HG03095 (cell line): ENCODE results near the gene ATP5F1B.
"Not testable (repeated sequence)": the region's sequence is repeated elsewhere in the genome, so short reads cannot be mapped to it uniquely, and the experiment has no call there.

Experiments
- ATAC-seq: cut with Tn5 transposase; IDR thresholded peaks from one replicate; pipeline ENCODE4 v1.9.1; 2021; ENCODE audit warnings: moderate library complexity; ENCODE audit not compliant: unreplicated experiment

The ATP5F1B gene

DNA sequence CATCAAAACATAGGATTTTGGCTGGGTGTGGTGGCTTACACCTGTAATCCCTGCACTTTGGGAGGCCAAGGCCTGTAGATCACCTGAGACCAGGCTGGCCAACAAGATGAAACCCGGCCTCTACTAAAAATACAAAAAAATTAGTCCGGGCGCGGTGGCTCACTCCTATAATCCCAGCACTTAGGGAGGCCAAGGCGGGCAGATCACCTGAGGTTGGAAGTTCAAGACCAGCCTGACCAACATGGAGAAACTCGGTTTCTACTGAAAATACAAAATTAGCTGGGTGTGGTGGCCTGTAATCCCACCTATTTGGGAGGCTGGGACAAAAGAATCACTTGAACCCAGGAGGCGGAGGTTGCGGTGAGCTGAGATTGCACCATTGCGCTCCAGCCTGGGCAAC, 2.2 kb upstream of the ATP5F1B start:
- ATAC-seq: not testable (repeated sequence)

DNA sequence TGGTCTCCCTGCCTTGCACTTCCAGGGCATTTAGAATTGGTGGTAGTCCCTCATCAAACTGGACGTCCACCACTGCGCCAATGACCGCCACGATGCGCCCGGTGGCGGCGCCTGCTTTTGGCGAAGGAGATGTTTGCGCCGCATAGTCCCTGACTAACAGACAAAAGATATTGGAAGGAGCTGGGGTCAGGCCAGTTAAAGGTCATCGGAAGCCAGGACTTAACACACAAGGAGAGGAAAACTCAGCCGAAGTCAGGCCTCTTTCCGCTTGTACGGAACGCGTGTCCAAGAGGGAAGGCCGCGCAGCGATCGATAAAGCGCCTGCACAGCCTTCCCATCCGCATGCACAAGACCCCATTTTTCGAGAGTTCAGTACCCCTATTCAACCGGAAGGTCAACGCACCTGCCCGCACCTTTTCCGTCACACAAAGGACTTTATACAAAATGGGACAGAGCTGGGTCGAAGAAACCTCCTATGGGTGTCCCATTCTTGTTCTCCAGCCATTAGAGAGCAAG, 525 bp downstream of the ATP5F1B start:
- no peak for ATAC-seq

DNA sequence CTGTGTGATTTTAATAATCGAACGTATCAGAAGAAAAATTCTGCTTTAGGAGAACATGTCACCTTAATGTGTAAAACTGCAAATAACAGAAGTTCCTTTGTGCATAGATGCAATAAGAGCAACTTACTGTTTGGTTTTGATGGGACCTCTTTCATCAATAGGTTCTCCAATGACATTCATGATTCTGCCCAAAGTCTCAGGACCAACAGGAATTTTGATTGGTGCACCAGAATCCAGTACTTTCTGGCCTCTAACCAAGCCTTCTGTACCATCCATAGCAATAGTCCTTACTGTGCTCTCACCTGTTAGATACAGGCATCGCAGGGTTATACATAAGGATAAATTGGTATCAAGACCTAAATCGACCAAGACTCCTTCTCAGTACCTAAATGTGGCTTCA, 1.1 kb downstream of the ATP5F1B start:
- ATAC-seq: no peak

DNA sequence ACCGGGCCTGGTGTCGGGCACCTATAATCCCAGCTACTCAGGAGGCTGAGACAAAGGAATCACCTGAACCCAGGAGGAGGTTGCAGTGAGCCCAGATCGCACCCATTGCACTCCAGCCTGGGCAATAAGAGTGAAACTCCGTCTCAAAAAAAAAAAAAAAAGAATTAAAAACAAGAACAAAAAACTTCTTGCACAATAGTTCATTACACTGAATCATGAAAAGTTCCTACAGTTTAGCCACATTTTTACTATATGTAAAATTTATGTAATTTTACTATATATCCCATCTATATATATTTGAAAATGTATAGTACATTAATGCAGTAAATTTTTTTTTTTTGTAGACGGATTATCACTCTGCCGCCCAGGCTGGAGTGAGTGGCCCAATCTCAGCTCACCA, 4.6 kb downstream of the ATP5F1B start:
- ATAC-seq: no peak

DNA sequence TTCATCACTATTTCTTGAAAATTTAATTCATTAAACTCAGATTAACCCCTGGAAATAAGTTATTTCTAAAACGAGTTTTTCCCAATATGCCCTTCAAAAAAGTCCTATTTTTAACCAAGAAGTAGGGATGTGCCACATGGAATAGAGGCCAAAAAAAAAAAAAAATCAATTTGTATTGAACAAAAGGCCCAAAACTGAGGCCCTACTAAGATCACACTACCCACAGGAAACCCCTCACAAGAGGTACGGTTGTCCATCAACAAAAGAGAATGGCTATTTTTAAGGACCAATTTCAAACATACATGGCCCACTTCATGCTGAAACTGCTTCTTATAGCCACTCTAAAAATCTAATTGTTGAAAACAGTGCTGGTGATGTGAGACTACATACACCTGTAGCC, 8.2 kb downstream of the ATP5F1B start:
- ATAC-seq: no peak

DNA sequence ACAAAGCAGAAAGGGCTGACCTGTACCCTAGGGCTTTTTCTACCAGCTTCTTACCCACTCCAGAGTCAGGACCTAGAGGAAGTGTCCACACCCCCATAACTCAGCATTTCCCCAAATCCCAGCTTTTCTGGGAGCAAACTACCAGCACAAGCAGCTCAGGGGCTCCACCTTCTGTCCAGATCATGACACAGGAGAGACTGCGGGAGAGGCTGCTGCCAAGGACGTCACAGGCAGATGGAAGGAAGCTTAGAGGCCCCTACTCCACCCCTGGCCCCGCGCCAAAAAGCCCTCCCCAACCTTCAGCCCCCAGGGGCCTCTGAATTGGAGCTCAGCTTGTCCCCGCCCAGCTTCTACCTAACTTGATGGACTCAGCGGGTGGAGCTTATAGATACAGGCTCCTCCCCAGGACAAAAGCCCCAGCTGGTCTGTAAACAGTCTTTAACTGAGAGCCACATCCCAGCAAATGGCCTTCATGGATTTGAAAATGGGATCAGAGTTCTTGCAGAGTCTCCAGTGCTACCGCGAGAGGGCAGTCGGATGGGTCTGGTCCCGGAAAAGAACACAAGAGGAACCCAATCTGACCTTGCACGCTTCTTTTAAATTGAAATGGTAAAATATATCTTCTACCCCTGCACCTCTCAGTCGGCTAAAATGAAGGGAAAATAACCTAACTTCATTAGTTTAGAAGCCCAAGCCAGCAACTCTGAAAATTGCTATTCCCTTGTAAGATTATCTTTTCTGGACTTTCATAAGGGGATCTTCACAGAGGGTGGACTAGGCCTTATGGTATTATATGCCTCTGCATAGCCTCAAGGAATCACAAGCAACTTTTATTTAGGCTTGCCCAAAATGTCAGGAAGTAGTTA, 8.9 kb downstream of the ATP5F1B start:
- peak; percentile 42 for ATAC-seq

DNA sequence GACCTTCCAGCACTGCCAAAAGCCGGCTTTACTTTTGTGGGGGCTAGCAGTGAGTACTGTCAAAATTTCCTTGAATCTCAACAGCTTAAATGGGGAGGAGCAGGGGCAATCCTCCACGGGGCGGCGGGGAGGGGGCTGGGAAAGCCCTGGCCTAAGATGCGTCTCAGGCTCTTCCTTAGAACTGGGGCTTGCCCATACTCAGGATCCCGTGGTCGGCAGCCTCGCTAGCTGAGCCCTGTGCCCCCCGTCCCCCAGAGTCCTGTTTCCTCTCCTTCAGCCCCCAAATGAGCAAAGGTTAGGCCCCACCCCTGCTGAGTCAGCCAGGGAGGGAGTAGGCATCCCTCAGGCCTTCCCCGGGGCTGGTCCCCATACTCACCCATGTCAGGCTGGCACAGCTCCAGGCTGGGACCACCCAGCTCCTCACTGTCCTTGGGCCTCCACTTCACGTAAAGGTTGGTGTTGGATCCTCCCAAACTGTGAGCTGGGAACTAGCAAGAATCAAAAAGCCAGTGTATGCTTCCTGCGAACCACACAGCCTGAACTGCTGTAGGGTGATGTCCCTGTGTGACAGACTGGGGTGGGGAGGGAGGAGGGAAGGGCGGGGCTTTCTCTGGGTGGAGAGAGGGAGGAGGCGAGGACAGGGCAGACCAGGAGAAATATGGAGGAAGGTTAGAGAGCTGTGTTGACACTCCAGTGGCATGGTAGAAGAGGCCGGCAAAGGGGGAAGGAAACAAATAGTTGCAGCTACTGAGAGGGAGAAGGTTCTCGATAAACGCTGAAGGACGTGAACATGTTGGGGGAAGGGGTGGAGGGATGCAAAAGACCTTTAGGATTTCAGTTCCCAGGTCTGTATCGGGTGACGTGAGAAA, 9.7 kb downstream of the ATP5F1B start:
- ATAC-seq: peak; percentile 46

DNA sequence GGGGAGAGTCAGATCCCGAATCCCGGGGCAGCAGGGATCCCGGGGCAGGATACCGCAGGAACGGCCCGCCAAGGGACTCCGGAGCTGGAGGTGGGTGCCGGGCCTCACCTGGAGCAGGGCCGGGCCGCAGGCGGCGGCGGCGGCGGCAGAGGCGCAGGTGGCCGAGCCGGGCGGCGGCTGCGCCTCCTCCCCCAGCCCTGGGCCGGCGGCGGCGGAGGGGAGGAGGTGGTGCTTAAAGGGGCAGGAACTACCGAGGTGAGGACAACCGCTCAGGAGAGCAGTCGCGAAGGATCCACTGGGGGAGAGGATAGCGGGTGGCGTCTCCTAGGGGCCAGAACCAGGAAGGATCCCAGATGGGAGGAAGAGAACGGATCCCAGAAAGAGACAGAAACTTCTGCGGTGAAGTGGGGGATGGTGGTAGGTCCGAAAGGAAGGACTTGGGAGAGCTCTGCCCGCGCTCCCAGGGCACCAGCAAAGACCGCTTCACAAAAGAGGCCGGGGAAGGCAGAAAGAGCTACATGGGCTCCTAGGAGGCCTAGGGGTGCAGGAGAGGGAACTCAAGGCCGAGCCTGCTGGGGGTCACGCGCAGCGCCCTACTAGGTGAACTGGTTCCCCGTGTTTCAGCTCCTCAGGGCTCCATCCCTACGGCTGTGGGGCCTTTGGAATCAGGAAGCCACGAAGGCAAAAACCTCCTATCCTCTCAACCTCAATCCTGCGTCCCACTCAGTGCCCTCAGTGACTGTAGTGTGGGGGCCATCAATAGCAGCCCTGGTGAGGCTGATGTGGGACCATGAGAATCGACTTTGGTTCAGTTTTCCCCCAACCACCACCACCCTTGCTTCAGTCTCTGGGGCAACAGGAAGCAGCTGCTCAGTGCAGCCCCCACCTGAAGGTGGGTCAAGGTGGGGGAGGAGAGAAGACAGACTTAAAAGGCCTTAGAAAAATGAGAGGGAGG, 10.7 kb downstream of the ATP5F1B start:
- ATAC-seq: peak; percentile 20

DNA sequence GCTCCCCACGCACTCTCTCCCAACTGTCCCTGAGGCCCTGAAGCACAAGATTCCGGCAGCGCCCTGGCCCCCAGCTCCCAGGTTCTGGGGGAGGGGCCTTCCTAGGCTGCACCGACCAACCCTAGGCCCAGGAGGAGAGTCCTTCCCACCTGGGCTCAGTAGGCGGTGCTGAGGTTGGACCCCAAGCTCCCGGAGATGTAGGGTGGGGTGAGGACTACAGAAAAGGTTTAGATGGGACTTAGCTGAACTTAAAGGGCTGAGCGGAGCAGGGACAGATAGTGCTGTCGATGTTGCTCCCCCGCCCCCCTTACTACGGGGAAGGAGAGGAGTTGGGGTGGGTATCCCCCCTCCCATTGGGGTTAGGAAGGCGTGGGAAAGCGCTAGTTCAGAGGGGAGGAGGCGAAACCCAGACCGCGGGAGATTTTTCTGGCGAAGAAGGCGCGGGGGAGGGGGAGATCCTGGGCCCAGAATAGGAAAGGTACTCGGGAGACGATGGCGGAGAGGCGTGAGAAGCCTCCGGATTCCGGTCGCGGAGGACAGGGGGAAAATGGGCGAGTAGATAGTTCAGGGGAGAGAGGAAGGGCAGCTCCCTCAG, 11.4 kb downstream of the ATP5F1B start:
- ATAC-seq: no peak

DNA sequence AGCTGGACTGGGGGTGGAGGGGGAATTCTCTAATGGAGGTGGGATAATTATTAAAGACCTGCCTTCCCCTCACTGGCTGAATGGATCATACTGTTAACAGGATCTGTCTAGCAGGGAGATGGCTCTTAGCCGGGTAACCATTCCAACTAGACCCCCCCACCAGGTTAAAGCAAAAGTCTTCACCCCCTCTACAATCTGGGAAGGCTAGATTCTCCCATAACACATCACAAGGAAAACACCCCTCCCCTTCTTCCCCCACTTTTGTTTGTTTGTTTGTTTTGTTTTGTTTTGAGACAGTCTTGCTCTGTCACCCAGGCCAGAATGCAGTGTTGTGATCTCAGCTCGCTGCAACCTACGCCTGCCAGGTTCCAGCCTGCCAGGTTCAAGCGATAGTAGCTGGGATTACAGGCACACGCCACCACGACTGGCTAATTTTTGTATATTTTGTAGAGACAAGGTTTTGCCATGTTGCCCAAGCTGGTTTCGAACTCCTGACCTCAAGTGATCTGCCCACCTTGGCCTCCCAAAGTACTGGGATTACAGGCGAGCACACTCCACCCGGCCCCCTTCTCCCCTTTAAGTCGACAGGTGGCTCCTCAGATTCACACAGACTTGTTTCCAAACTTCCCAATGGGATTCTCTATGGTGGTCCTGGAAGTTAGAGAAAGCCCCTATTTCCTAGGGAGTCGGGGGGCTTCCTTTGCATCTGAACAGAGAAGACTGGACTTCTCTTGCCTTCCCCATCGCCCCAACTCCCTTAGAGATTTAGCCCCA, 12.1 kb downstream of the ATP5F1B start:
- ATAC-seq: no peak

DNA sequence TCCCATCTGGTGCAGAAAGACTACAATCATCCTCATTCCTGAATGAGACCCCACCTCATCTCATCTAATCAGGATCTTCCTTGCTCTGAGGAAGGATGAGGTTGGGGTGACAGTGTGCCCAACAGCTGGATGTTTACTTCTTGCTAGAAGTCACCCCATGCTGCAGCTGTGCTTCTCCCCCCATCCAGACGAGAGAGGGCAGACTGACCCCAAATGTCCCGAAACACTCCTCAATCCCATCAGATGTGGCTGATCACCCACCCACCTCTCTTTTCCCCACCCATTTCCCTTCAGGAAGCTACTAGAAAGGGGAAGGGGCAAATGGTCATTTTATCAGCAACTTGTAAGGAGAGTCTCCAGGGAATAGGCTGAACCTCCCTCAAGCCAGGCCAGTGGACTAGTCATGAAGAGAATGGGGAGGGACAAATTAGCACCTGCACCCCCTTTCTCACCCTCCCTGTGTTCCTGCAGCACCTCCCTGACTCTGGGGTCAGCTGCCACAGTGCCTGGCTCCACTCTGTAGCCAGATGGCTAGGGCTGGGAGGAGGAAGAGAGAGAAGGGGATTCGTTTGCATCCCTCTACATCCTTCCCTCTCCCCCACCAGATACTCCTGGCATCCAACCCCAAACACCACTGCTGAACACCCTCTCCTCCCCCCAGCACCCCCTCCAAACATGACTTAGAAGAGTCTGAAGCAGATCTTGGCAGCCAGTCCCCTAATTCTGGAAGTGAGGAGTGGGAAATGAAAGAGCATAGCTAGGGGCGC, 12.9 kb downstream of the ATP5F1B start:
- no peak for ATAC-seq

DNA sequence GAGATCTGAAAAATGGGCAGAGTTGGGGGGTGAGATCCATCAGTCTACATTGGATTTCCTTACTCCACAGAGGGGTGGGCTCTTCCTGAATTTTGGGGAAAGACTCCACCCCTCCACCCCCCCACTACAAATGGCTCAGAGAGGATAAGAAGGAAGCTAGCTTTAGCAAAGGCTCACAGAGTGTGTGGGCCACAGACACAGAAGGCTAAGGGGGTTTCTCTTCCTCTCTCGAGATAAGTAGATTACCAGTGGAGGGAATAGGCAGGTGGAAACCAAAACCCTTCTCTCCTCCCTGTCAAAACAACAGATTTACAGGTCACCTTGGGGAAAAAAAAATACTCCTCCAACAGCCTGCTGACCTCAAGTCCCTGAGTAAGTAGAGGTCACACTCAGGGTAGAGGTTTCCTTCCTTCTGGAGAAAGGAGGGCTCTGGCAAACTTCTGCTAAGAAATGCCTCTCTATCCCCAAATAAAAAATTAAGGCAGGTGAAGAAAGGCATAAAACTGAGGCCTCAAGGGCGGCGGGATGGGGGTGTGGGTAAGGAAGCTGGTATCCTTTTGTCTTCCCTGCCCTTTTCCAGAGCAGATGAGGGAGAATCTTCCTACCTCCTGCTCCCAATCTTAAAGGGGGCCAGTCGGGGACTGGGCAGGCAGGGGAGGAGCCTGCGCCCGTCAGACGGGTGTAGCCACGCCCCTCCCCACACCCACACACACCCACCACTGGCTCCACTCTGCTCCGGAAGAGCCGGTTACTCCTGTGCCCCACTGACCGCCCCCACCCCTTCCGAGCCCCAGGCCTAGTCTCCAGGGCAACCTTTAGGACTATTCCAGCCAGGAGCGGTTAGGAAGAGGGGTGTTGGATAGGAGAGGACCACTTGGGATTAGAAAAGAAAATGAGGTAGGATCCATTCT, 13.7 kb downstream of the ATP5F1B start:
- ATAC-seq: no peak

DNA sequence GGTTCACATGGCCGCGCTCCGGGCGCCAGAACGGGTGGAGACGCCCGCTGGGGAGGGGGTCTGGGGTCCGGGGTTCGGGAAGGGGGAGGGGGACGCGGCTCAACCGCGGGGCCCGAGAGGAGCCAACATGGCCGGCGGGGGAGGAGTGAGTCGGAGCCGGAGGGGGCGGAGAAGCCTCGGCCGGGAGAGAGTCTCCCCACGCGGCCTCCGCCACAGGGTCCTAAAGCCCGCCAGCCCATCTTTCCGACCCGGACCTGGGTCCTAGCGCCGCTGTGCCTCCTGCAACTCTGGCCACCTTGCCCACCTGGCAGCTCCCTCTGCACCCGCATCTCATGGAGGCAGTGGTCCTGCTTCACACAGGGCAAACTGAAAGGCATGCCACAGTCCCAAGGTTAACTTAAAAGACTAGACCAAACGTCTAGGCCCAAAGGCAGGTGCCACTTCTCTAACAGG, 15.6 kb downstream of the ATP5F1B start, which contains the start of gene BAZ2A:
Gene BAZ2A, minus strand, starts transcription at position 147 of the 453 bp plus-strand sequence. CDS start 12,796 bp downstream, outside the sequence.
- peak; percentile 53 for ATAC-seq

DNA sequence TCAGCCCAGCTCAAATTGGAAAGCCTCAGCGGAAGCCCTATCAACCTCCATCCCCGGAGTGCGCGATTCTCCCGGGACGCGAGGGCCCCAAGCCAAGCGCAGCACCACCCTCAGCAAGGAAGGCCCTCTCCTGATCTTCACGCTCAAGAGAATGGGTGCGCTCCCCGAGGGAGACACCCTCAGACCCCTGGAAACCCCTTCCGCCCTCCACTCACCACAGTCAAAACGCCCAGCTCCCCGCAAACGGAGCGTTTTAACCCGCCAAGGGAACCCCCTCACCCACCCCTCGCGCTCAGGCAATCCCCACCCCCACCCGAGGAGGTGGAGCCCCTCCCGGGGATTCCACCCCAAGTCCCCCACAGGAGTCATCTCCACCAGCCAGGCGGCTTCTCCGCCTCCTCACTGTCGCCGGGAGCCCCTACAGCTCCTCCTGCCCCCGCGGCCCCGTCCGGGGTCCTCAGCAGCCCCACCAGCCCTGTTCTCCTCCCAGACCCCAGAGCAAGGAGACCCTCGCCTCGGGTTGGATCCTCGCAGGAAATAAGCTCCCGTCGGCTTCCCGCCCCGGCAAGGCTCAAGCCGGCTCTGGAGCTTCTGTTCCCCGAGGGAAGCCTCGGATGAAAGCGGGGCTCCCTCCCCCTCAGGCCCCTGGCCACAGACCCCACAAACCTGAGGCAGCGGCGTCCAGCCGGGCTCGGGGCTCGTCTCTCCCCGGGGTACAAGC, 16.2 kb downstream of the ATP5F1B start:
- no peak for ATAC-seq

DNA sequence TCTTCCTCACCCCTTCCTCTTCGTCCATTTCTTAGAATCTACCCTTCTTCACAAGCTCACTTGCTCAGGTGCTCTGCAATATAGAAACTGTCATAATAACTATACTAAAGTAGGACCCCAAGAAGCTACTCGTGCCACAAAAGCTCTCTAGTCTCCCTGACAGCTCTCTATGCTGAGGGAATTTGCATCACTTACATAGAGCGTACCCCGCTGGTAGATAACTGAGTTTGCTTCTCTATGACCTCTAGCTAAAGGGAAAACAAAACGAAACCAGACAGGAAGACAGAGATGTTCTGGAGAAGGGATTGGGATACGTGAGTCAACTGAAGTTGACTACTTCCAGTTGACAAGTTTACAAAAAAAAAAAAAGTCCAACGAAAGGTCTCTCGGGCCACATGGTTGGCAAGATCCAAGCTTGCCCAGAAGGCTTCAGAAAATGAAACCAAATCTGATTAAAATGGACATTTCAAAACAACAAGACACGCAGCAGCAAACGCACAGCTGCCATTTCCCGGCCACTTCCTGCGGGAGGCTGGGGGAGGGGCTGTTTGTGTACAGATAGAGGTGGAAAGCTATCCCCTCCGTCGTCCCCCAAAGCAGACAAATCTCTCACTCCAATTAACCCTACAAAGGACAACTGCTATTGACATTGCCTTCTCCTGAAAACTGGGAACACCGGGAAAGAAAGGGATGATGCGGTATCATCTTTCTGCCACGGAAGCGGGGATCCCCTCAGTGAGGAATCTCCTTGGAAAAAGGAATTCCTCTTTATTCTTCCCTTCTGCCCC, 16.9 kb downstream of the ATP5F1B start:
- ATAC-seq: no peak

DNA sequence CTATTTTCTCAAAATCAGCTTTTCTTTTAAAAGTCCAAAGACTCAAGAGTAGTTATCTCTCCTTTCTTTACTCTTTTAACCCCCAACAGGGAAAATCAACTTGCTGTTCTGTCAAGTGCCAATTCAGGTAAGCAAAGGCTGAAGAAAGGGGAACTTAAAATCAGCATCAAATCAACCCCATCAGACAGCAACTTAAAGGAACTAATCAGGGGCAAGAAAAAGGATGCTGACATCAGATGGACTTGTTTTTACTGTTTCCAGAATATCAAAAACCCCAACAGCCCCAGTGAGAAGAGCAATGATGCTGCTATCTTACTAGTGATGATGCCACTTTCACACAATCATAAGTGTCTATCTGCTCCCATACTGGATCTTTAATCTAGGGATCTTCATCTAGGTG, 19.1 kb downstream of the ATP5F1B start:
- ATAC-seq: no peak
